ENCODE data around the gene APEH. TPM values are rescaled to one million over a fixed set of nuclear protein-coding genes. Genes with fewer than 3 reads are reported as not detected.

APEH gene
- total and polyA plus RNA-seq, 4 donors, result 65.1 to 94.1 (median 87.5) TPM

GRCh38 chr3:49725906-49726681, 51.9 kb downstream of the APEH start:
- no peak for DNase-seq (ENCODE audit: low spot score)
- H3K9ac ChIP-seq (ENCODE audit: low read depth in 1 of 2, low read length in 2 of 2), result no peak overlapping the region
- H3K27ac ChIP-seq (ENCODE audit: low read depth in 1 of 2, low read length in 2 of 2), result no peak overlapping the region
- 90% methylated on average over 11 of the region's 11 CpGs for WGBS
- peaks cover 6 to 25% (median 10%) of the 10 kb centered on the region in 4 donors for H3K36me3 ChIP-seq (ENCODE audit: control insufficient read depth in 4 of 4, insufficient read depth in 3 of 4, low read depth in 1 of 4, low read length in 3 of 4)
- no peak overlapping the region for H3K4me3 ChIP-seq (ENCODE audit: low read depth in 1 of 3, low read length in 3 of 3)
- H3K9me3 ChIP-seq (ENCODE audit: control insufficient read depth in 4 of 4, low read length in 3 of 4), result no peaks in the 10 kb centered on the region
- TF ChIP-seq EGR1 (IDR thresholded peaks at IDR 0.05; ENCODE audit: low read depth in 2 of 2) (no peak), SP1 (IDR thresholded peaks at IDR 0.05) (no peak), YY1 (IDR thresholded peaks at IDR 0.05) (no peak), HNF4A (conservative IDR thresholded peaks at IDR 0.05) (no peak), ATF3 (IDR thresholded peaks at IDR 0.05) (no peak), REST (IDR thresholded peaks at IDR 0.05) (no peak), FOXA1 (IDR thresholded peaks at IDR 0.05) (no peak), RXRA (IDR thresholded peaks at IDR 0.05) (no peak), TAF1 (conservative IDR thresholded peaks at IDR 0.05) (no peak), HNF4G (IDR thresholded peaks at IDR 0.05) (no peak), FOXA2 (IDR thresholded peaks at IDR 0.05) (no peak)
- TF ChIP-seq, protein P1, sequence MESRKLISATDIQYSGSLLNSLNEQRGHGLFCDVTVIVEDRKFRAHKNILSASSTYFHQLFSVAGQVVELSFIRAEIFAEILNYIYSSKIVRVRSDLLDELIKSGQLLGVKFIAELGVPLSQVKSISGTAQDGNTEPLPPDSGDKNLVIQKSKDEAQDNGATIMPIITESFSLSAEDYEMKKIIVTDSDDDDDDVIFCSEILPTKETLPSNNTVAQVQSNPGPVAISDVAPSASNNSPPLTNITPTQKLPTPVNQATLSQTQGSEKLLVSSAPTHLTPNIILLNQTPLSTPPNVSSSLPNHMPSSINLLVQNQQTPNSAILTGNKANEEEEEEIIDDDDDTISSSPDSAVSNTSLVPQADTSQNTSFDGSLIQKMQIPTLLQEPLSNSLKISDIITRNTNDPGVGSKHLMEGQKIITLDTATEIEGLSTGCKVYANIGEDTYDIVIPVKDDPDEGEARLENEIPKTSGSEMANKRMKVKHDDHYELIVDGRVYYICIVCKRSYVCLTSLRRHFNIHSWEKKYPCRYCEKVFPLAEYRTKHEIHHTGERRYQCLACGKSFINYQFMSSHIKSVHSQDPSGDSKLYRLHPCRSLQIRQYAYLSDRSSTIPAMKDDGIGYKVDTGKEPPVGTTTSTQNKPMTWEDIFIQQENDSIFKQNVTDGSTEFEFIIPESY (IDR thresholded peaks at IDR 0.05), result no peak
- H3K27me3 ChIP-seq (ENCODE audit: control insufficient read depth in 4 of 4, insufficient read depth in 4 of 4, low read length in 3 of 4), result no peaks in the 10 kb centered on the region
- peaks cover 6 to 41% (median 32%) of the 10 kb centered on the region in 4 donors for H3K4me1 ChIP-seq (ENCODE audit: control insufficient read depth in 4 of 4, insufficient read depth in 4 of 4, low read length in 3 of 4)

GRCh38 chr3:49727154-49727923, 53.2 kb downstream of the APEH start:
- no peaks in the 10 kb centered on the region for H3K9me3 ChIP-seq (ENCODE audit: control insufficient read depth in 4 of 4, low read length in 3 of 4)
- no peak overlapping the region for H3K27ac ChIP-seq (ENCODE audit: low read depth in 1 of 2, low read length in 2 of 2)
- no peak overlapping the region for H3K9ac ChIP-seq (ENCODE audit: low read depth in 1 of 2, low read length in 2 of 2)
- H3K4me3 ChIP-seq (ENCODE audit: low read depth in 1 of 3, low read length in 3 of 3), result no peak overlapping the region
- H3K27me3 ChIP-seq (ENCODE audit: control insufficient read depth in 4 of 4, insufficient read depth in 4 of 4, low read length in 3 of 4), result no peaks in the 10 kb centered on the region
- DNase-seq (ENCODE audit: low spot score), result no peak
- H3K36me3 ChIP-seq (ENCODE audit: control insufficient read depth in 4 of 4, insufficient read depth in 3 of 4, low read depth in 1 of 4, low read length in 3 of 4), result peaks cover 1 to 24% (median 8%) of the 10 kb centered on the region in 4 donors
- peaks cover 4 to 38% (median 30%) of the 10 kb centered on the region in 4 donors for H3K4me1 ChIP-seq (ENCODE audit: control insufficient read depth in 4 of 4, insufficient read depth in 4 of 4, low read length in 3 of 4)
- WGBS, result 92% methylated on average over 19 of the region's 19 CpGs
- TF ChIP-seq, protein P2, sequence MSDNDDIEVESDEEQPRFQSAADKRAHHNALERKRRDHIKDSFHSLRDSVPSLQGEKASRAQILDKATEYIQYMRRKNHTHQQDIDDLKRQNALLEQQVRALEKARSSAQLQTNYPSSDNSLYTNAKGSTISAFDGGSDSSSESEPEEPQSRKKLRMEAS (IDR thresholded peaks at IDR 0.05), result no peak
- TF ChIP-seq, protein P1 (IDR thresholded peaks at IDR 0.05), result no peak
- TF ChIP-seq SP1 (IDR thresholded peaks at IDR 0.05) (peak; percentile 58), REST (IDR thresholded peaks at IDR 0.05) (no peak), RXRA (IDR thresholded peaks at IDR 0.05) (no peak), TAF1 (conservative IDR thresholded peaks at IDR 0.05) (no peak), FOXA1 (IDR thresholded peaks at IDR 0.05) (no peak), GABPA (IDR thresholded peaks at IDR 0.05 in 1 of 2, conservative IDR thresholded peaks at IDR 0.05 in 1 of 2) (no peak), HNF4G (IDR thresholded peaks at IDR 0.05) (peak; percentile 32), HNF4A (conservative IDR thresholded peaks at IDR 0.05) (peak; percentile 61 to 82), ATF3 (IDR thresholded peaks at IDR 0.05) (no peak), EGR1 (IDR thresholded peaks at IDR 0.05; ENCODE audit: low read depth in 2 of 2) (no peak), NR2F2 (IDR thresholded peaks at IDR 0.05) (no peak), FOXA2 (IDR thresholded peaks at IDR 0.05) (no peak)

All from liver (tissue), 9 donors.